NCI-H2227 (cell line): Measurements from ENCODE around the gene PARVB.
"Not testable (repeated sequence)": the region's sequence is repeated elsewhere in the genome, so short reads cannot be mapped to it uniquely, and the experiment has no call there.

Experiments
- DNase-seq: peaks from one replicate; lab custom pipeline; 2025; ENCODE audit not compliant: unreplicated experiment; lab: John Stamatoyannopoulos, UW

Gene PARVB

DNA sequence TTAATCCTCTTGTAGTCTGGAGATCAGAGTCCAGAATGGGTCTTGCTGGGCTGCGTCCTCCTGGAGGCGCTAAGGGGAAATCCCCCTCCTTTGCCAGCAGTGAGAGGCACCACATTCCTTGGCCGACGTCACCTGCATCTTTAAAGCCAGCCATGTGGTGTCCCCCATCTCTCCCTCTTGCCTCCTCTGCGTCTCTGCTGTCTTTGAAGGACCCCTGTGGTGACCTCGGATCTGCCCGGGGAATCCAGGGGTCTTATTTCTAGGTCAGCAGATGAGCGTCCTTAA is 27.2 kb upstream of the PARVB start:
- no peak for DNase-seq

DNA sequence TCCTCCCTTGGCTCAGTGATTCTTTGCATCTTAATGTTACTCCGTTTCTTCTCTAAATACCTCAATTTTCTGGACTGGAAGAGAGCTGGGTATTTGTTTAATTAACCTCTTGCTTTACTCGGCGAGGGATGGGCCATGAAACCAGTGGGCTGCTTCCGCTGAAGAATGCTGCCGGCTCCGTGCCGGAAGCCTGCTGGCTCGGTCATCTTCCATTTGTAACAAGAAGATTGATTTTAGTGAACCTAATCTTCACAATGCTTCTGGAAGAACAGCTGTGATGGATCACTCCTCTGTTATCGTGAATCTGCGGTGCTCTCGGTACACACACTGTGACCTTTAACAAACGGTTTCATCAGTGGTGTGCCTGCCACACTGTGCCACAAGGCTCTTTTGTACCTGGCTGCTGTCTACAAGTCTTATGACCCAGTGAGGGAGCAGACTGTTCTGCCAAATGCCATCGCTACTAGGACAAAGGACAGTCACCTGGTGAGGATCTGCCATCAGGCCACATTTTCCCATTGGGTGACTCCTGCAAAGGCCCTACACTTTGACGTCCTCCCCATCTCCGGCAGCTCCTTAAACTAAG is 25.3 kb upstream of the PARVB start:
- no peak for DNase-seq

DNA sequence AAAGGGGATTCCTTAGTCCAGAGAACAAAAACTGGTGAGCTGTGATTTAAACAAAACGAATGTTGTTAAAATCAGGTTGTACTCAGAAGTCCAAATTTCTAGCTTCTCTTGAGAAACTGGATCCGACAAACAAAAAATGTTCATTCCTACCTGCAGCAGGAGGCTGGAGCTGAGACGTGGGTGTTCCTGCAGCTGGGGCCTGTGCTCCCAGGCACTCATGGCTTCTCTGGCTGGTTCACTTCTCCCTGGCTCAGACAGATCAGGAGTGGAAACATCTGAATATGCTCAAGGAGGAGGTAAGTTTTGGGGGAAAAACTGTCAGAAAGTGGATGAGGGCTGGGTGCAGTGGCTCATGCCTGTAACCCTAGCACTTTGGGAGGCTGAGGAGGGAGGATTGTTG is 24.7 kb upstream of the PARVB start:
- DNase-seq, result no peak

DNA sequence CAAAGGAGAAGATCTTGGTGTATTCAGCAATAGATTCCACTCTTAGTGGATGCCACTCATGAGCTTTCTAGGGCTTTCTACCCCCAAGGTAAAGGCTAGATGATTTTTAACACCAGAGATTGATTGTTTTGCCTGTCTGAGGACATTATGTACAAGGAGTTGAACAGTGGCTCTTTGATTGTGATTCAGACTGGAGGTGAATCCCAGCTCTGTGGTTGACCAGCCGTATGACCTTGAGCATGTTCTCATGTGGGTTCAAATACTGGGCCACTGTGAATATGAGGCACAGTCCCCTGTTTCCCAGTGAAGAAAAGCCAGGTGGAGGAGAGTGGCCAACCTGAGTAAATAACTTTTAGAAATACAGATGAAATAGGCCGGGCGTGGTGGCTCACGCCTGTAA is 24.0 kb upstream of the PARVB start:
- no peak for DNase-seq

DNA sequence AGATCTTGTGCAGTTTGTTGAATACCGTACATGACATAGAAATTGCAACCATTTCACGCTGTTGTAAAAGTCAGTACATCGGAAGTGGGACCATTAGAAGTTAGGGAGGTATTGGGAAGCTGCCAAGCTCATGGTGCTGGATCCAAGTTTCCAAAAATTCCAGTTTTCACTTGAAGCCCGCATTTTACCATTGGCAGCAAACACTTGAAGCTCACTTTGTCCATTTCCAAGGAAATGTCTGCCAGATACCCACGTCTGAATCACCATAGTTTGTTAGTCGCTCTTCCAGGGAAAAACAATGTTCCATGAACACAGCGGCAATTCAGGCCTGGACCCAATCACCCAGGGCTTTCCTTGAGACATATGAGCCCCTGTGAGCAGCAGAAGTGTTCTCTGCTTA is 22.6 kb upstream of the PARVB start:
- no peak for DNase-seq

DNA sequence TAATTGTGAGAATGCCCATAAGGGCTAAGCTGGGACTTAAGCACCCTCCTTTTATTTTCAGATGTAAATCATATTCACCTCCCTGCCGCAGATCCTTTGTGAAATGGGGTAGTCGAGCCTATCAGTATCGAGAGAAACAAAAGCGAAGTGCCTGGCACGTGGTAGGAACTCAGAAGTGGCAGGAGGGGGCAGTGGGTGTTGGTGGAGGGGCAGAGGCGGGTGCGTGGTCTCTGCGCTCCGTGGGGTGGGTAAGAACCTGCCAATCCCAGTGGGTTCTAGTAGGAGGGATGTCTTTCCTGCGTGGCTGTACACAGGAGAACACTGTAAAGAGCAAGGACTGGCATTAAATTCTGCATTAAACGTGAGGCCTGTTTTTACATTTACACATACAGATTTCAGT is 21.8 kb upstream of the PARVB start:
- DNase-seq, result no peak

DNA sequence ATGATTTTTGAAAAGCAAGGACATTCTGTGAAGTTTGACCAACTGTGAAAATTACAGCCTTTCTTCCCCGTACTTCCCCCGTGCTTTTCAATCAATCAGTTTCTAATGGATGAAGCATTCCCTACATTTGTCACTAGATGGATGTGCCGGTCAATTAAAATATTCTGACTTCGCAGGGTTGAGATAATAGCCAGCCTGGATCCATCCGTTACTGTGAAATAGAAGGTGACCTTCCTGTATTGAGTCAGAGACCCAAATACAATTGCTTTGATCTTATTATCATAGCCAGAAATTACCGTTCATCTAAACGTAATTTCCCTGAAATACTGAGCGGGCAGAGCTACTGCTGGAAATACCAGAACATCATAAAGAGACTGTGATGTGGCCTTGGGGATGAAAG is 21.1 kb upstream of the PARVB start:
- peak; percentile 32 for DNase-seq

DNA sequence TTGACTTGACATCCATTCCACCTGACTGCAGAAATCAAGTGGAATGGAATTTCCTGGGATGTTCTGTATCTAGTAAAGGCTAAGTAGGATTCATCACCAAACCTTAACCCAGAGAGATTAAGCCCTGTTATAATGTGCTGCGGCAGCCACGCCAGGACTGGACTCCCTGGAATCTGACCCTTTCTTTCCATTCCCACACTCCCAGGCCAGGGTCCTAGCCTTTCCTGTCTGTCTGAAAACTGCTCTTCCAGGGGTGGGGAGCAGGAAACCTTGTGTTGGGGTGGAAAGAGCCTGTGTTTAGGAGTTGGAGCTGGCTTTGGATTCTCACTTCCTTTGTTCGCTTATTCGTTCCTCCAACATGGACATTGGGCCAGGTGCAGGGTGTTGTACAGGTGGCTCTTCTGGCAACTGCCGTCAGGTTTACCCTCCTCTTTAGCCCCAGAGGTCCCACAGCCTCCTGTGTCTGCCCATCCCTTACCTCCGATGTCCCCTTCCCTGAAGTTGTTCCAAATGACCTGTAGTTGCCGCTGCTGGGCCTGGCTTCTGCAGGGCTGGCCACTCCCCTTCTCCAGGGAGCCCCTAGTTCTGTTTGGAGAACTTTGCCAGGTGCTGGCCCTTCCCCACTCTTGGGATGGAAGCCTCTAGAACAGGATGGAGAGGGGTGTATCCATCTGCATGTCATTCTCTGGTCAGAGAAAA is 20.5 kb upstream of the PARVB start:
- DNase-seq, result no peak

DNA sequence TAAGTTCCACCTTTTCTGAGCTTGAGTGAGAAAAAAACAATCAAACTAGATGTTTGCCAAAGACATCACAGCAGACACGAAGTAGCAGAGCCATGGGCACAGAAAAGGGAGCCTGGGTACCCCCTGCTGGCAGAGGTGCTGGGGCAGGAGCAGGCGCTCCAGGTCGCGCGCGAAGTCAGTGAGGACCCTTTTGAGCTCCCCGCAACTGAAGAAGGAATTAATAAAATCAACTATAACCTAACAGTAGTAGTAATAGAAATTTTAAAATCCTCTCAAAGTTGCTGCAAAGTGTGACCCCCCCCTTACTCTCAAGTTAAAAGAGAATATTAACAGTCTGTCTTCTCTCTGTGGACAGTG is 20.0 kb upstream of the PARVB start:
- no peak for DNase-seq

DNA sequence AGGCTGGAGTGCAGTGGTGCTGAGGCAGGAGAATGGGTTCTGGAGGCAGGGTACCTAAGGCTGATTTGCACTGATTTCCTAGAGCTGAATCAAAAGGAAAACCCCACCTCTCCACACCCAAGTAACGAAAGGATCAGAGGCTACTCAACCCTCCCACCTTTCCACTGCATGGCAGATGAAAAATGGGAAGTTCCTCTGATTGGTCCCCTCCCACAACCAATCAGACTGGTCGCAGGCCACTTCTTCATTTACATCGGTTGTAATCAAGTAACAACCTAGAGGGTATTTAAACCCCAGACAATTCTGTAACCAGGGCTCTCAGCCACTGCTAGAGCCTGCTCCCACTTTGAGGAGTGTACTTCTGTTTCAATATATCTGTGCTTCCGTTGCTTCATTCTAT is 18.6 kb upstream of the PARVB start:
- no peak for DNase-seq

DNA sequence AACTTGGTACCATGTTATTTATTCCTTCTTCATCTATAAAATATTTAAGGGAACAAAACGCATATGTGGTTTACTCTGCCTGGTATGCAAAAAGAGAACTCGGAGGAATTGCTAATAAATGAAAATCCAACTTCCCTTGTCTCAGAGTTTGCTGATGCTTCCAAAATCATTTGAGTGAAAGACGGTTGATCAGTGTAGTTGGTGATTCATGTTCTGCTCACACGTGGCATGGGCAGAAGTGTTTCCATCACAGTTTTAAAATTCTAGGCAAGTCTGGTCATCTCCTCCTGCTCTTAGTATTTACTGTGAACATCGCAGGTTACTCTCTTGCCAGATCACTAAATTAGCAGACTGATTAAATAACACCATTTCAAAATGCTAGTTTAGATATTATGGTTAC is 11.9 kb upstream of the PARVB start:
- DNase-seq, result no peak

DNA sequence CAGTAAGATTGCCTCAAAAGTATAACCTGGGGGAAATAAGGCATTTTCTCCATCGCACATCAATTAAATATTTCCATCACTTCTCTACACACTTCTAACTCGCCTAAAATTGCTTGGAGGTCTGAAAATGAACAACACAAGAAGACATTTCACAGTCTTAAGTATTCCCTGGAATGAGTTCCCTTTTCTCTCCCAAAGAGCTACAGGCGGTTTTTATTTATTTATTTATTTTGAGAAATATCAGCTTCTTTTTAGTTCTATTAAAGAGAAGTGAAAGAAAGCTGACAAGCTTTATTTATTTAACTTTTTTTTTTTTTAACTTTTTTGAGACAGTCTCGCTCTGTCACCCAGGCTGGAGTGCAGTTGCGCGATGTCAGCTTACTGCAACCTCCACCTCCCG is 11.5 kb upstream of the PARVB start:
- DNase-seq, result no peak

DNA sequence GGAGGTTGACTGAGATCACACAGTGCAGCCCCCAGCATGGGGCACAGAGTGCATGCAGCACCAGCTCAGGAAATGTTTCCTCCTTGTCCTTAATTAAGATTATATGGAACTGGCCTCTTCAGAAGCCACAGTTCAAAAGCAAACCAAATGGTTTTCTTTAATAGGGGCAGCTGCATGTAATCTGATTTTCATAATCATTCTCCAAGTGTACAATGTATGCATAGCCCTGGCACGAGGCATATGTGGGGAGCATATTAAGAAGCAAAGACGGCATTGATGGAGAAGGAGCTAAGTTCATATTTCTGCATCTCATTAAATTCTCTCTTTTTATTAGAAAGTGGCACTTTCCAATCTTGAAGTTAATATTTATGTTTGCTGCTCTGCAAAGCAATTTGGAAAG is 9.9 kb upstream of the PARVB start:
- DNase-seq, result no peak

DNA sequence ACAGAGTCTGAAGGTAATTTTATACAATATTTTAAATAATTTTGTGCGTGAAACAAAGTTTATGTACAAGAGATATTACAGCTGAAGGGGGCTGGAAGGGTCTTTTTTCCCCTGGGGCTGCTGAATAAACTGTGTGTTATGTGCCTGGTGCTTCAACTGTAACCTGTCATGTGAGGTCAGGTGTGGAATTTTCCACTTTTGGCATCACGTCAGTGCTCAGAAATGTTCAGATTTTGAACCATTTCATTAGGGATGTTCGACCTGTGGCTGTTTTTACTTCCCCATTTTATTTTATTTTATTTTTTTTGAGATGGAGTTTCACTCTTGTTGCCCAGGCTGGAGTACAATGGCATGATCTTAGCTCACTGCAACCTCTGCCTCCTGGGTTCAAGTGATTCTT is 7.5 kb upstream of the PARVB start:
- not testable (repeated sequence) for DNase-seq

DNA sequence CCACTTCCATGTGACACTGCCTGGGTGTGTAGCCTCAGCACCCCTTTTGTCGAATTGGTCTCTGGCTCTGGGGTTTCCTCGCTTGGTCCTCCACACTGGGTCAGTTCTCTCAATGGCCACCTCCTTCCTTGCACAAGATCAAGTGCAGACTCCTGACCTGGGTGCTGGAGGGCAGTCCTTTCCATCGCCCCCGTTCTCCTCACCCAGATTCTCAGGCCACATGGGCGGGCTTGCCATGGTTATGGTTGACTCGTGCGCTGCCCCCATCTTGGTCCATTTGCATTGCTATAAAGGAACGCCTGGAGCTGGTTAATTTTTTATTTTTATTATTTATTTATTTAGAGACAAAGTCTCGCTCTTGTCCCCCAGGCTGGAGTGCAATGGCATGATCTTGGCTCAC is 5.5 kb upstream of the PARVB start:
- DNase-seq, result no peak

DNA sequence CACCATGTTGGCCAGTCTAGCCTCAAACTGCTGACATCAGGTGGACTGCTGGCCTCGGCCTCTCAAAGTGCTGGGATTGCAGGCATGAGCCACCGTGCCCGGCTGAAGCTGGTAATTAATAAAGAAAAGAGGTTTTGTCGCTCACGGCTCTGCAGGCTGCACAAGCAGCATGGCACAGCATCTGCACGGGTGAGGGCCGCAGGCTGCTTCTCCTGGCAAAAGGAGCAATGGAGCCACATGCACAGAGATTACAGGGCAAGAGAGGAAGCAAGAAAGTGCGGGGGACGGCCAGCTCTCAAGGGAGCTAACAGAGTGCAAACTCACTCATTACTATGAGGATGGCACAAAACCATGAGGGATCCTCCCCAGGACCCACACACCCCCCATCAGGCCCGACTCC is 4.7 kb upstream of the PARVB start:
- DNase-seq, result no peak

DNA sequence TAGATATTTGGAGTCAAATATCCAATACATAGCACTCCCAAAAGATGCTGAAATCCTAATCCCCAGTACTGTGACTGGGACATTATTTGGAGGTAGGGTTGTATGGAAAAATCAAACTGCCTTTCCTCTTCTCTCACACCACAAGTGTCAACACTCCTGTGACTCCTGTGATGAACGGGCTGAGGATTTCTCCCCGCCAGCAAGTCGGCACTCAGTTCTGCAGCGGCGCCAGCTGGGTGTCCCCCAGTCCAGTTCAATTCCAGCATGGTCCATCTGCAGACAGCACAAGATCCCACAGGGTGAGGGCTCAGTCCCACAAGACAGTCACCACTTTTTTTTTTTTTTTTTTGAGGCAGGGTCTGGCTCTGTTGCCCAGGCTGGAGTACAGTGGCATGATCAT is 4.3 kb upstream of the PARVB start:
- DNase-seq, result no peak

DNA sequence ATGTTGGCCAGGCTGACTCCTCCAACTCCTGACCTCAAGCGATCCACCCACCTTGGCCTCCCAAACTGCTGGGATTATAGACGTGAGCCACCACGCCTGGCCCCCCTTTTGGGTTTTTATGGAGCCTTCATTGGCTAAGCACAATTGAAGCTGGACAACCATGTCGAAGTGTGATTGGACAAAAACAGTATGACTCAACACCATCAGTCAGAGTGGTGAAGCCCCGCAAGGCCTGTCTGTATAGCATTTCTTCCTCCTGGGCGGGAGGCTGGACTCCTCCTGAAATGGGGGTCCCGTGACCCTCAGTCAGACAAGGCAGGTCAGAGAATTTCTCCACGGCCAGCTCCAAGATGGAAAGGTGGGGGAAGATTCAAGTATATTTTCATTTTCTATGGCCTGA is 3.1 kb upstream of the PARVB start:
- DNase-seq, result no peak

DNA sequence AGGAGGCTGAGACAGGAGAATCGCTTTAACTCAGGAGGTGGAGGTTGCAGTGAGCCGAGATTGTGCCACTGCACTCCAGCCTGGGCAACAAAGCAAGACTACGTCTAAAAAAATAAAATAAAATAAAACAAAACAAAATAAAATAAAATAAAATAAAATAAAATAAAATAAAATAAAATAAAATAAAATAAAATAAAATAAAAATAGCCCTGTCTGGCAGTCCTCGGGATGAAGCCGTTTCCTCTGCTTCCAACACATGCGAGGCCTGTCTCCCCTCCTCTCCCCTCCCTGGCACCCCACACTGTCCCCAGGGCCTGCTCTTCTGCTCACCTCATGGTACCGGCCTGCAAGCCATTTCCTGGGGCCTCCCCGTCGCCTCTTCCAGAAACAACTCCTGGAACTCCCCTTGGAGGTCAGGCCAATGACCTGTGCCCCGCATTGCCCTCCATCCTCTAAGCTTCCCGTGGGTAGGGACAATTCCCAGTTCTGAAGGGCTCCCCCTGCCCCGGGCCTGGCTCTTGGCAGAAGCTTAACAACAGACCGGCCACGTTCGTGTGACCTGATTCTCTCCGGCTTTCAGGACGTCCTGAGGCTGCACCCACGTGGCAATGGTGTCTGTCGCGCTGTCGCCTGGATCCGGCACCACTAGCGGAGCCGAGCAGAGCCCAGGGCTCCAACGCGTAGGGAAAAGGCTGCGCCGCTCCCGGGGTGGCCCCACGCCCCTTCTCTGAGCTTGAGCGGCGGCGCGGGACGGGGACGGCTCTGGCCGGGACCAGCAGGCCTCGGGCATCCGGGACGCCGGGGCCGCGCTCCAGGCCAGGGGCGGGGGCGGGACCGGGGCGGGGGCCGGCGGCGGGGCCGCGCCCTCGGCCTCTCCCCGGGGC is 456 bp upstream of the PARVB start:
- no peak for DNase-seq

DNA sequence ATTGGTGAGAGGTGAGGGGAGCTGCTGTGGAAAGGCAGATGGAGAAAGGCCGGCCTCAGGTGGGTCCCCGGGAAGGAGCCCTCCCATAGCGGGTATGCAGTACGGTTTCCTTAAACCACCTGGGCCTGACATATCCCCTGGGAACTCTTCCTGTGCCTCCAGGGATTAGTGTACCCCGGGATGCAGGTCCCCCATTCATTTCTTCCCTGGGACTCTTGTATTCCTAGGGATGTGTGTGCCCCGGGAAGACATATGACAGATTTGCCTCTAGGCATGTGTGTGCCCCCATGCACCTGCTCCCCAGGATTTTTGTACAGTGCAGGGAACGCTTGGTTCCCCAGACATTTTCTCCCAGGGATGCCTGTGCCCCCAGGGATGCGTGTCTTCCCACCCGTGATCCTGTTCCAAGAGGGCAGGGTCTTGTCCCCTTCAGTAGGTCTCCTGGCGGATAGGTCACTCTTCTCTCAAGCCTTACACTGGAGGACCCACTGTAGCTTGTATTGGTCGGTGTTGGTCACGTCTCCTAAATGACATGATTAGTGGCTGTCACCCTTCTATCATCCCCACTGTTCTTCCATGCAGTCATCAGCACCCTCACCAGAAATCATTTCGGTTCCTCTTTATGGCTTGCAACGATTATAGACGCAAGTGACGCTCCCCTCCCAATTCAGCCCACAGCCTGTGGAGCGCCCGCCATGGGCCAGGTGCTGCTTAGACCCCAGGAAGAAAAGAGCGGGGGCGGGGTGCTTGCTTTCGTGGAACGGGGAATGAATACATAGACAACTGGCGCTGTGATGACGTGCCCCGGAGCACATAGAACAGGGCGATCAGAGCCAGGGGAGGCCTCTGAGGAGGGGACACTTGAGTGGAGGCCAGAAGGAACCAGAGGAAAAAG is 1.3 kb downstream of the PARVB start:
- DNase-seq, result no peak

DNA sequence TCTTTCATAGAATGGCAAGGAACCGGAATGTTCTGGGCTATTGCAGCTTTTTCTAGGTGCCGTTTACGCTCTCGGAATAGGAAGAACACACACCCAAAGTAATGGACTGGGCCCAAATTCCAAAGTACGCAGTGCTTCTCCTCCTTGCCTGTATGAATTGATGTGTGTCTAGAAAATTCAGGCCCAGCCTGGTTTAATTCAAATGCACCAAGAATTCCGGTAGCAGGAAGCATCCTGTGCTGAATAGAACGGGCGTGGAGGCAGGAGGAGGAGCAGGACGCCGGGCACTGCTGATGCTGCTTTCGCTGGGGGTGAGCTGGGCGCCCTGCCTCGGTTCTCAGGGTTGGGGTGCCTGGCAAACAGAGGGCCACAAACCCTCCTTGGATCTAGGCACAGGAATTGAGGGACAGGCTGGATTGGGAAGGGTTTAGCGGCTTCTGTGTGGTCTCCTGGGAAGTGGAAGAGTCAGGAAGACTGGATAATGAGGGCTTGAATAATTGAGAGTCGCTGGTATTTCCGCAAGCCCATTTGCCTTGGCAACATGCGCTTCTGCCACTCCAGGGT is 2.0 kb downstream of the PARVB start:
- no peak for DNase-seq
